GM12891 (cell line): Measurements from ENCODE around the gene TRAPPC6A.
A peak's percentile ranks its signal among the peaks of the same experiment; 100 is the strongest.

Source experiments
- DNase-seq: peaks from one replicate; pipeline ENCODE4 v3.0.0; 2011; ENCODE audit warnings: low spot score; ENCODE audit not compliant: insufficient read length
- FAIRE-seq: peaks from 2 replicates; lab custom pipeline; 2011; peaks lifted over from hg19 to GRCh38; lab: Jason Lieb, UNC
- PAX5 ChIP-seq: IDR thresholded peaks from 2 replicates; pipeline ENCODE4 v1.6.1; 2011; ENCODE audit warnings: low read length, moderate library complexity, mild to moderate bottlenecking; ENCODE audit not compliant: insufficient read depth, severe bottlenecking
- POLR2A ChIP-seq: IDR thresholded peaks from 2 replicates; pipeline ENCODE4 v1.6.1; 2011; ENCODE audit warnings: low read depth, low read length, control low read depth
- POLR2AphosphoS5 ChIP-seq: IDR thresholded peaks from 2 replicates; pipeline ENCODE4 v1.6.1; 2011; ENCODE audit warnings: low read depth, low read length, control low read depth
- POU2F2 ChIP-seq: IDR thresholded peaks from 2 replicates; pipeline ENCODE4 v1.6.1; 2011; ENCODE audit warnings: low read depth, mild to moderate bottlenecking, control low read depth, low read length, moderate library complexity
- SPI1 ChIP-seq: IDR thresholded peaks from 2 replicates; pipeline ENCODE4 v1.6.1; 2011; ENCODE audit warnings: low read depth, low read length, control low read depth
- TAF1 ChIP-seq: IDR thresholded peaks from 2 replicates; pipeline ENCODE4 v1.6.1; 2011; ENCODE audit warnings: low read depth, low read length, control low read depth

Gene TRAPPC6A

DNA sequence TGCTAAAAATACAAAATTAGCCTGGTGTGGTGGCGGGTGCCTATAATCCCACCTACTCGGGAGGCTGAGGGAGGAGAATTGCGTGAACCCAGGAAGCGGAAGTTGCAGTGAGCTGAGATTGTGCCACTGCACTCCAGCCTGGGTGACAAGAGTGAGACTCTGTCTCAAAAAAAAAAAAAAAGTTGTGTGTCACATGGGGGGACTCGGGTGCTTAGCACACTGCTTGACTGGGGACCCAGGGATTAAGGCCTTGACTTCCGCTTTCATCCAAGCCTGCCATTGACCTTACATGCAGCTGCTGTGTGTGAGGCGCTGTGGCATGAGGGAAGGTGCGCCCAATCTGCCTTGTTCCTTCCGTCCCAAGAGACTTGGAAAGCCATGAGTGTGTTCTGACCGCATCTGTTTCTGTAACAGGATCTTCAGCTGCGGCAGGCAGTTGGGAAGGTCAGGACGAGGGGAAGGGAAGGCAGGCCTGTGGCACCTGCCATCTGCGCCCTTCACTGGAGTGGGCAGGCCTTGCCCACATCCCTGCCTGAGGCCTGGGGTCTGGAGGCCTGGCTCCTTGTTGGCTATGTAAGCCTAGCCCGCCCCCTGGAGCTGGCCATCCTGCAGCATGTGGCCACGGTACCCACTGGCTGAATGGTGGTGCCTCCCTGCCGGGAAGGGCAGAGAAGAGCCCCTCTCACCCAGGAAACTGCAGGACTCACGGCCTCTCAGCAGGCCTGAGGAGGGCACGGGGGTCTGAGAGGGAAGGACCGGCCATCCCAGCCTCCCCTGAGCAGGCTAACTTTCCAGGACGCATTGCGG, 62.0 kb downstream of the TRAPPC6A start:
- DNase-seq (no peak), FAIRE-seq (peak; percentile 62)
- TF ChIP-seq SPI1, result no peak
- TF ChIP-seq TAF1, result no peak

GRCh38 chr19:45114116-45114515, 63.9 kb downstream of the TRAPPC6A start:
- TF ChIP-seq SPI1 (peak; percentile 17; the same call in 1 of the 2 replicates), PAX5 (no peak)
- FAIRE-seq (peak; percentile 75), DNase-seq (no peak)

DNA sequence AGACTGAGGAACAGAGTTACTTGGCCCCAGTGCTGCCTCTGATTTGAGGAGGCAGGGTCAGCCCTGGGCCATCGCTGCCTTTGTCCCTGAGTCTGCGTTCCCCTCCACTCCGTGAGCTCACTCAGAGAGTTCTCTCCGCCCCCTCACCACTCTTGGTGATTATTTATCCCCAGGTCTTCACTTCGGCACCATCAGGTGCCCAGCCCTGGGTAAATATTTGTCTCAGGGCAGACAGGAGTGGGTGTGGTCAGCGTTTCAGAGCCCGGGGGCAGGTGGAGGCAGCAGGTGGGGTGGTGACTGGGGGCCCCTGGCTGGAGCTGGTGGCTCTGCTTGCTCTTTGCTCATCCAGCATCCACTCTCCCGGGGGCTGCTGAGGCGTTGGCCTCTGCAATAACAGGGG, 64.4 kb downstream of the TRAPPC6A start:
- TF ChIP-seq POLR2AphosphoS5 (no peak), SPI1 (no peak), PAX5 (no peak), TAF1 (no peak), POLR2A (no peak), POU2F2 (no peak)
- FAIRE-seq, result no peak
- no peak for DNase-seq
